Activated CD4-positive, alpha-beta T cell treated with anti-CD3 and anti-CD28 coated beads for 24 hours (primary cell): ENCODE data around the gene RALGPS2.

Experiments
- DNase-seq, 2 donors: peaks; one replicate each; pipeline ENCODE4 v3.0.0-alpha.2; 2020; ENCODE audit warnings: low read depth in 2 of 2

RALGPS2 gene

GRCh38 chr1:178864326-178864725 is 139.3 kb downstream of the RALGPS2 start:
- no peak for DNase-seq

GRCh38 chr1:178867670-178868069 is 142.6 kb downstream of the RALGPS2 start:
- no peak for DNase-seq

GRCh38 chr1:178868706-178869105 is 143.7 kb downstream of the RALGPS2 start:
- DNase-seq: no peak

GRCh38 chr1:178869119-178869697 is 144.2 kb downstream of the RALGPS2 start:
- no peak for DNase-seq

- DNase-seq: no peak
Measured at GRCh38 chr1:178870221-178870620, 145.2 kb downstream of the RALGPS2 start.

GRCh38 chr1:178870944-178871343 is 145.9 kb downstream of the RALGPS2 start, which contains the start of gene ANGPTL1:
TSS of gene ANGPTL1 (minus strand) at chr1:178871077. CDS start at chr1:178865776, 5,301 bp downstream.
- DNase-seq: no peak

GRCh38 chr1:178871551-178872320 is 146.7 kb downstream of the RALGPS2 start:
- DNase-seq: no peak

GRCh38 chr1:178874966-178875365 is 149.9 kb downstream of the RALGPS2 start:
- DNase-seq: no peak

GRCh38 chr1:178875936-178876335 is 150.9 kb downstream of the RALGPS2 start:
- no peak for DNase-seq

GRCh38 chr1:178877896-178878295 is 152.9 kb downstream of the RALGPS2 start:
- DNase-seq: no peak

- no peak for DNase-seq
Measured at GRCh38 chr1:178881950-178882349, 156.9 kb downstream of the RALGPS2 start.

- no peak for DNase-seq
Measured at GRCh38 chr1:178885869-178886268, 160.8 kb downstream of the RALGPS2 start.

GRCh38 chr1:178886551-178886950 is 161.5 kb downstream of the RALGPS2 start:
- DNase-seq: no peak

GRCh38 chr1:178895928-178896327 is 170.9 kb downstream of the RALGPS2 start:
- no peak for DNase-seq

- no peak for DNase-seq
Measured at GRCh38 chr1:178898401-178898800, 173.4 kb downstream of the RALGPS2 start.

GRCh38 chr1:178899402-178899801 is 174.4 kb downstream of the RALGPS2 start:
- no peak for DNase-seq

GRCh38 chr1:178901482-178902125 is 176.6 kb downstream of the RALGPS2 start:
- DNase-seq: no peak

- DNase-seq: no peak
Measured at GRCh38 chr1:178908358-178908757, 183.3 kb downstream of the RALGPS2 start.

GRCh38 chr1:178910023-178910422 is 185.0 kb downstream of the RALGPS2 start:
- no peak for DNase-seq

- DNase-seq: no peak
Measured at GRCh38 chr1:178912597-178912996, 187.6 kb downstream of the RALGPS2 start.

- no peak for DNase-seq
Measured at GRCh38 chr1:178916448-178917174, 191.6 kb downstream of the RALGPS2 start.

GRCh38 chr1:178918308-178918707 is 193.3 kb downstream of the RALGPS2 start:
- DNase-seq: no peak
